ENCODE results near the gene PLD1. TPM values are rescaled to one million over a fixed set of nuclear protein-coding genes. Genes with fewer than 3 reads are reported as not detected.

The PLD1 gene
- total RNA-seq, 5 donors from 2014 or later (not counting 1 experiment from before 2014, with no cell fraction given), result 1.8 to 3.9 (median 3.2) TPM

GRCh38 chr3:171606151-171606751 lies 204.0 kb downstream of the PLD1 start:
- no peak overlapping the region for H3K4me3 ChIP-seq (ENCODE audit: control insufficient read depth in 1 of 2, extremely low read depth in 1 of 2, low read length in 1 of 2)
- Mint-ChIP-seq H3K27me3 (peaks cover 5% of the 10 kb centered on the region in 2 donors), H3K9me3 (no peaks in the 10 kb centered on the region), H3K27ac (no peak overlapping the region), H3K4me3 (no peak overlapping the region), H3K36me3 (no peaks in the 10 kb centered on the region), H3K4me1 (no peaks in the 10 kb centered on the region)
- H3K36me3 ChIP-seq (ENCODE audit: control insufficient read depth in 2 of 2, extremely low read depth in 1 of 2, insufficient read depth in 1 of 2, low read length in 1 of 2), result no peaks in the 10 kb centered on the region
- POLR2A ChIA-PET, result no interaction called here
- WGBS (ENCODE audit: insufficient coverage), result 66% methylated on average over 4 of the region's 6 CpGs
- CTCF ChIA-PET, result no interaction called here
- H3K4me1 ChIP-seq (ENCODE audit: control insufficient read depth in 1 of 2, extremely low read depth in 1 of 2, insufficient read depth in 2 of 2, low read length in 2 of 2), result no peaks in the 10 kb centered on the region
- ATAC-seq (replicated peaks in 1 of 4) (no peak), DNase-seq (no peak)
- H3K27ac ChIP-seq (ENCODE audit: low read length), result no peak overlapping the region
- H3K27me3 ChIP-seq (replicated peaks in 1 of 2; ENCODE audit: control insufficient read depth in 2 of 2, extremely low read depth in 1 of 2, insufficient read depth in 2 of 2, low read length in 1 of 2), result no peaks in the 10 kb centered on the region
- no peaks in the 10 kb centered on the region for H3K9me3 ChIP-seq

GRCh38 chr3:171604370-171604769 lies 205.9 kb downstream of the PLD1 start:
- no peaks in the 10 kb centered on the region for H3K9me3 Mint-ChIP-seq
- H3K27ac Mint-ChIP-seq, result no peak overlapping the region
- Histone ChIP-seq H3K27ac (ENCODE audit: low read length) (no peak overlapping the region), H3K4me3 (ENCODE audit: control insufficient read depth in 1 of 2, extremely low read depth in 1 of 2, low read length in 1 of 2) (no peak overlapping the region), H3K36me3 (ENCODE audit: control insufficient read depth in 2 of 2, extremely low read depth in 1 of 2, insufficient read depth in 1 of 2, low read length in 1 of 2) (no peaks in the 10 kb centered on the region), H3K4me1 (ENCODE audit: control insufficient read depth in 1 of 2, extremely low read depth in 1 of 2, insufficient read depth in 2 of 2, low read length in 2 of 2) (no peaks in the 10 kb centered on the region), H3K9me3 (no peaks in the 10 kb centered on the region), H3K27me3 (replicated peaks in 1 of 2; ENCODE audit: control insufficient read depth in 2 of 2, extremely low read depth in 1 of 2, insufficient read depth in 2 of 2, low read length in 1 of 2) (no peaks in the 10 kb centered on the region)
- peaks cover 5% of the 10 kb centered on the region in 2 donors for H3K27me3 Mint-ChIP-seq
- H3K4me3 Mint-ChIP-seq, result no peak overlapping the region
- ChIA-PET POLR2A (no interaction called here), CTCF (no interaction called here)
- ATAC-seq (replicated peaks in 1 of 4), result no peak
- H3K4me1 Mint-ChIP-seq, result no peaks in the 10 kb centered on the region
- no peaks in the 10 kb centered on the region for H3K36me3 Mint-ChIP-seq
- no peak for DNase-seq
- WGBS (ENCODE audit: insufficient coverage), result 83% methylated on average over 1 of the region's 5 CpGs

GRCh38 chr3:171602072-171602471 lies 208.2 kb downstream of the PLD1 start:
- no peak for DNase-seq
- Histone ChIP-seq H3K27me3 (replicated peaks in 1 of 2; ENCODE audit: control insufficient read depth in 2 of 2, extremely low read depth in 1 of 2, insufficient read depth in 2 of 2, low read length in 1 of 2) (no peaks in the 10 kb centered on the region), H3K4me1 (ENCODE audit: control insufficient read depth in 1 of 2, extremely low read depth in 1 of 2, insufficient read depth in 2 of 2, low read length in 2 of 2) (no peaks in the 10 kb centered on the region), H3K27ac (ENCODE audit: low read length) (no peak overlapping the region), H3K9me3 (no peaks in the 10 kb centered on the region), H3K4me3 (ENCODE audit: control insufficient read depth in 1 of 2, extremely low read depth in 1 of 2, low read length in 1 of 2) (no peak overlapping the region), H3K36me3 (ENCODE audit: control insufficient read depth in 2 of 2, extremely low read depth in 1 of 2, insufficient read depth in 1 of 2, low read length in 1 of 2) (no peaks in the 10 kb centered on the region)
- Mint-ChIP-seq H3K4me3 (no peak overlapping the region), H3K27me3 (peaks cover 4 to 5% of the 10 kb centered on the region in 2 donors), H3K4me1 (no peaks in the 10 kb centered on the region), H3K36me3 (no peaks in the 10 kb centered on the region), H3K9me3 (no peaks in the 10 kb centered on the region), H3K27ac (no peak overlapping the region)
- POLR2A ChIA-PET, result no interaction called here
- CTCF ChIA-PET, result interaction anchor here in 1 of 2 donors (0.6 kb wide), 1 partner anchor 22 kb away, joined by 4 read pairs; no protein-coding TSS in a partner anchor
- WGBS (ENCODE audit: insufficient coverage), result 71% methylated on average over 2 of the region's 4 CpGs
- ATAC-seq (replicated peaks in 1 of 4), result no peak

- no peaks in the 10 kb centered on the region for H3K27me3 ChIP-seq (replicated peaks in 1 of 2; ENCODE audit: control insufficient read depth in 2 of 2, extremely low read depth in 1 of 2, insufficient read depth in 2 of 2, low read length in 1 of 2)
- no peak overlapping the region for H3K27ac ChIP-seq (ENCODE audit: low read length)
- H3K27me3 Mint-ChIP-seq, result no peaks in the 10 kb centered on the region
- H3K9me3 ChIP-seq, result no peaks in the 10 kb centered on the region
- H3K9me3 Mint-ChIP-seq, result no peaks in the 10 kb centered on the region
- H3K4me3 ChIP-seq (ENCODE audit: control insufficient read depth in 1 of 2, extremely low read depth in 1 of 2, low read length in 1 of 2), result no peak overlapping the region
- WGBS (ENCODE audit: insufficient coverage), result no CpG with 5 or more reads among the region's 6 CpGs
- no peaks in the 10 kb centered on the region for H3K36me3 Mint-ChIP-seq
- CTCF ChIA-PET, result interaction anchor here in 1 of 2 donors (0.5 kb wide), 1 partner anchor 259 kb away, joined by 3 read pairs; no protein-coding TSS in a partner anchor
- no peaks in the 10 kb centered on the region for H3K36me3 ChIP-seq (ENCODE audit: control insufficient read depth in 2 of 2, extremely low read depth in 1 of 2, insufficient read depth in 1 of 2, low read length in 1 of 2)
- no peak overlapping the region for H3K27ac Mint-ChIP-seq
- POLR2A ChIA-PET, result interaction anchor here in 1 of 2 donors (0.6 kb wide), 2 partner anchors 715 to 1041 kb away, joined by 3 read pairs; no protein-coding TSS in a partner anchor
- no peaks in the 10 kb centered on the region for H3K4me1 Mint-ChIP-seq
- ATAC-seq (replicated peaks in 1 of 4), result no peak
- H3K4me1 ChIP-seq (ENCODE audit: control insufficient read depth in 1 of 2, extremely low read depth in 1 of 2, insufficient read depth in 2 of 2, low read length in 2 of 2), result no peaks in the 10 kb centered on the region
- no peak for DNase-seq
- H3K4me3 Mint-ChIP-seq, result no peak overlapping the region
These were observed 210.3 kb downstream of the PLD1 start for GRCh38 chr3:171600030-171600429.

- ChIA-PET CTCF (interaction anchor here in 1 of 2 donors (0.6 kb wide), 1 partner anchor 33 kb away, joined by 3 read pairs; no protein-coding TSS in a partner anchor), POLR2A (no interaction called here)
- DNase-seq (no peak), ATAC-seq (replicated peaks in 1 of 4) (no peak)
- no peaks in the 10 kb centered on the region for H3K9me3 Mint-ChIP-seq
- H3K27ac Mint-ChIP-seq, result no peak overlapping the region
- H3K36me3 ChIP-seq (ENCODE audit: control insufficient read depth in 2 of 2, extremely low read depth in 1 of 2, insufficient read depth in 1 of 2, low read length in 1 of 2), result no peaks in the 10 kb centered on the region
- H3K27me3 Mint-ChIP-seq, result peaks cover 0 to 2% of the 10 kb centered on the region in 2 donors
- H3K4me3 Mint-ChIP-seq, result no peak overlapping the region
- 90% methylated on average over 2 of the region's 3 CpGs for WGBS (ENCODE audit: insufficient coverage)
- H3K9me3 ChIP-seq, result no peaks in the 10 kb centered on the region
- H3K36me3 Mint-ChIP-seq, result no peaks in the 10 kb centered on the region
- H3K27ac ChIP-seq (ENCODE audit: low read length), result no peak overlapping the region
- peaks cover 0 to 5% of the 10 kb centered on the region in 2 experiments for H3K27me3 ChIP-seq (replicated peaks in 1 of 2; ENCODE audit: control insufficient read depth in 2 of 2, extremely low read depth in 1 of 2, insufficient read depth in 2 of 2, low read length in 1 of 2)
- H3K4me1 Mint-ChIP-seq, result no peaks in the 10 kb centered on the region
- H3K4me1 ChIP-seq (ENCODE audit: control insufficient read depth in 1 of 2, extremely low read depth in 1 of 2, insufficient read depth in 2 of 2, low read length in 2 of 2), result no peaks in the 10 kb centered on the region
- H3K4me3 ChIP-seq (ENCODE audit: control insufficient read depth in 1 of 2, extremely low read depth in 1 of 2, low read length in 1 of 2), result no peak overlapping the region
These were observed 211.3 kb downstream of the PLD1 start for GRCh38 chr3:171598990-171599389.

- CTCF ChIA-PET, result interaction anchor here in 1 of 2 donors (0.6 kb wide), 1 partner anchor 553 kb away, joined by 4 read pairs; no protein-coding TSS in a partner anchor
- Histone ChIP-seq H3K36me3 (ENCODE audit: control insufficient read depth in 2 of 2, extremely low read depth in 1 of 2, insufficient read depth in 1 of 2, low read length in 1 of 2) (no peaks in the 10 kb centered on the region), H3K27ac (ENCODE audit: low read length) (no peak overlapping the region), H3K4me1 (ENCODE audit: control insufficient read depth in 1 of 2, extremely low read depth in 1 of 2, insufficient read depth in 2 of 2, low read length in 2 of 2) (no peaks in the 10 kb centered on the region), H3K9me3 (no peaks in the 10 kb centered on the region), H3K4me3 (ENCODE audit: control insufficient read depth in 1 of 2, extremely low read depth in 1 of 2, low read length in 1 of 2) (no peak overlapping the region), H3K27me3 (replicated peaks in 1 of 2; ENCODE audit: control insufficient read depth in 2 of 2, extremely low read depth in 1 of 2, insufficient read depth in 2 of 2, low read length in 1 of 2) (peaks cover 0 to 5% of the 10 kb centered on the region in 2 experiments)
- H3K27ac Mint-ChIP-seq, result no peak overlapping the region
- DNase-seq (no peak), ATAC-seq (replicated peaks in 1 of 4) (no peak)
- no peaks in the 10 kb centered on the region for H3K36me3 Mint-ChIP-seq
- no peaks in the 10 kb centered on the region for H3K4me1 Mint-ChIP-seq
- no peaks in the 10 kb centered on the region for H3K9me3 Mint-ChIP-seq
- POLR2A ChIA-PET, result no interaction called here
- peaks cover 0 to 2% of the 10 kb centered on the region in 2 donors for H3K27me3 Mint-ChIP-seq
- H3K4me3 Mint-ChIP-seq, result no peak overlapping the region
These were observed 217.5 kb downstream of the PLD1 start for GRCh38 chr3:171592786-171593185.

Data from T-cell (primary cell).